ENCODE measurements around the gene PLCG2.
"Not testable (repeated sequence)": the region's sequence is repeated elsewhere in the genome, so short reads cannot be mapped to it uniquely, and the experiment has no call there.

PLCG2 gene

GRCh38 chr16:81945665-81946064, 166.6 kb downstream of the PLCG2 start:
- no peak for DNase-seq

DNA sequence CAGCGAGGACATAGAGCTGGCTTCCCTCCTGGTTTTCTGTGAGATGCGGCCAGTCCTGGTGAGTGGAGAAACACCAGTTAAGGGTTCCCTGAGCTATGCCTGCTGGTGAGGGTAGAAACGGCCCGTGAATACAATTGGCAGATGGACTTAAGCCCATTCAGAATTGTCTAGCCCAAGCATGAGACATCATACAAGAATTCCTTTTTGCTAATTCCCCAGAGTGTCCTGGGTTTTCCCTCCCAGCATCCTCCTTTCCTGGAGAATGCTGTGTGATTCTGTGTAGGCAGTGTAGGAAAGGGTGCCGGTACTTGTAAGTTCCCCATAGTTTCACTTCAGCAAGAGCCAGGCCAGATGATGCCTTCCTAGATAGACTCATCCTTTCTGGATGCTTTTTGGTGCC, 167.1 kb downstream of the PLCG2 start:
- DNase-seq, result no peak

GRCh38 chr16:81951564-81951963, 172.5 kb downstream of the PLCG2 start:
- no peak for DNase-seq

- DNase-seq, result no peak
Measured at GRCh38 chr16:81956213-81956948, 177.3 kb downstream of the PLCG2 start.

GRCh38 chr16:81964808-81965207, 185.7 kb downstream of the PLCG2 start:
- DNase-seq, result no peak

- DNase-seq, result no peak
Measured at GRCh38 chr16:81967358-81967757, 188.3 kb downstream of the PLCG2 start.

DNA sequence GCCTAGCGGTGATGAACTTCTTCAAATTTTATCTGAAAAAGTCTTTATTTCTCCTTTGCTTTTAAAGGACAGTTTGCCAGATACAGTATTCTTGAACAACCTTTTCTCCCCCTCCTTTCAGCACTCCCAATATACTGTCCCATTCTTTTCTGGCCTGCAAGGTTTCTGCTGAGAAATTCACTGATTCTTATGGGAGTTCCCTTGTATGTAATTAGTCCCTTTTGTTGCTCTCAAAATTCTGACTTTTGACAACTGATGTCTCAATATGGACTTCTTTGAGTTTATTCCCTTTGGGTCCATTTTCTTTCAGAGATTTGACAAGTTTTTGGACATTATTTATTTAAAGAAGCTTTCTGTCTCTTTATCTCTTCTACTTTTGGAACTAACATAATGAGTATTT, 192.8 kb downstream of the PLCG2 start:
- no peak for DNase-seq

DNA sequence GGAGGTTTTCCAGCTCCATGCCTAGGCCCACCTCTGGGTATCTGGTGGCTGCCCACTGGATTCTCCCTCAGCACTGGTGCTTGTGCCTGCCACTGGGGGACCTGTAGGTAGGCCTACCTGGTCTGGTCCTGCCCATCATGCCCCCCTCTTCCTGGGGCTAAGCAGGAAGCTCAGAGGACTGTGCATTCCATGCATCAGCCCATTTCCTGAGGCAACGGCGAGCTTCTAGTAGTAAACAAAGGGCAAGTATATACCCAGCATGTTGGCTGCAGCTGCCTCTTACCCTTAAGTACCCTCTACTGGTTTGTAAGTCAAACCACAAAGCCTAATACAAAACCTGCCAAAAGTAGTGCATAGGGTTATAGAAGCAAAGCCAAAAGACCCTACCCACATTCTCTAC, 194.6 kb downstream of the PLCG2 start:
- DNase-seq, result no peak

DNA sequence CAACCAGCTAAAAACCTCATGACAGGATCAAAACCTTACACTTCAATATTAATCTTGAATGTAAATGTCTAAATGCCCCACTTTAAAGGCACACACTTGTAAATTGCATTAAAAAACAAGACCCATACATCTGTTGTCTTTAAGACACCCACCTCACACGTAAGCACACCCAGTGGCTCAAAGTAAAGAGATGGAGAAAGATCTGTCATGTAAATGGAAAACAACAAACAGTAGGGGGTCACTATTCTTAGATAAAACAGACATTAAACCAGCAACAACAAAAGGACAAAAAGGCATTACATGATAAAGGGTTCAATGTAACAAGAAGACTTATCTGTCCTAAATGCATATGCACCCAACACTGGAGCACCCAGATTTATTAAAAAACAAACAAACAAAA, 196.5 kb downstream of the PLCG2 start:
- no peak for DNase-seq

- not testable (repeated sequence) for DNase-seq
Measured at GRCh38 chr16:81977335-81977942, 198.3 kb downstream of the PLCG2 start.

DNA sequence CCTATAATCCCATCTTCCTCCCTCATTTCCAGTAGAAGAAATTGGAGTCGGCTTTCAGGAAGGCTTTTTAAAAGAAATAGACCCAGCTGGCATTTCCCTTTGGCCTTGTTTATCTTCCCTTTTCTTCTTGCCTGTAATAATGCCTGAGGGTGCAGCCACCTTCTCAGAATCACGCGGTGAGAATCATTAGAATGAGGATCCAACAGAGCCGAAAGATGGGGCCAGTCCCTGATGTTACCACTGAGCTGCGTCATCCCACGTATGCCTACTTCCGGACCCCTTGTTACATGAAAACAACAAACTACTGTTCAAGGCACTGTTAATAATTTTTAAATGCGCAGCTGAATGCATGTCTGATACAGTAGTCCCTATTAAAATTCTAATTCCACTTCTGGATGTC, 208.0 kb downstream of the PLCG2 start:
- no peak for DNase-seq

DNA sequence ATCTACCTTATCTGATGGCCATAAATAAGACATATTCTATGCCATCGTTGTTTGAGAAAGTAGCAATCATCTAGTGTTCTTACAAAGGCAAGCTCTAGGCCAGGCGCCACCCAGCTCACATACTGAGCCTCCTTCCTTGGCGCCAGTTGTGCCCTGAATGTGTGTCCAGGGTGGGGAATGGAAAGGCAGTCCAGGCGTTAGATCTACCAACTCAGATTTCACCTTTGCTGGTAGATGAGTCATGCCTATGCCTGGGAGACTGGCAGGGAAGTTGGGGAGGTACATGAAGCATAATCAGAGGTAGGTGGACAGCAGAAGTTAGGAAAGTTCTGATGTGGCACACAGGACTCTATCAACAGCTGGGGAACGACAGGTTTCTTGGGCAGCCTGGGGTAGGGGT, 208.6 kb downstream of the PLCG2 start:
- DNase-seq, result no peak

DNA sequence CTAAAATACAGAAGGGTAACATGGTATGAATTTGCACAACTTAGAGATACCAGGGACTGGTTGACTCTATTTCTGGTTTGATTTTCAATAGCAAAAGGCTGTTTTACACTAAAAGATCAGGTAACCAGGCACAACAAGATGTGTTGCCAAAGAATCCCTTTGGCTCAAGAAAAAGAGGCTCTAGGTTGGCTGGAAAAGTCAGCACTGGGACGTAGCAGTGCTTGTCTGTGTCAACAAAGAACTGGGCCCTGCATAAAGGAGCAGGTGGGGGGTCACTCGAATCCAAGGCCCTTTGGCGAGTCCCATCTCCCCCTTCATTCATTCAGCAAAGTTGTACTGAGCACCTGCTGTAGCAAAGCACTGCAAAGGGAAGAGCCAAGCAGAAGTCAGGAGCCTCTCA, 213.8 kb downstream of the PLCG2 start:
- no peak for DNase-seq

- no peak for DNase-seq
Measured at GRCh38 chr16:81994485-81994884, 215.4 kb downstream of the PLCG2 start.

DNA sequence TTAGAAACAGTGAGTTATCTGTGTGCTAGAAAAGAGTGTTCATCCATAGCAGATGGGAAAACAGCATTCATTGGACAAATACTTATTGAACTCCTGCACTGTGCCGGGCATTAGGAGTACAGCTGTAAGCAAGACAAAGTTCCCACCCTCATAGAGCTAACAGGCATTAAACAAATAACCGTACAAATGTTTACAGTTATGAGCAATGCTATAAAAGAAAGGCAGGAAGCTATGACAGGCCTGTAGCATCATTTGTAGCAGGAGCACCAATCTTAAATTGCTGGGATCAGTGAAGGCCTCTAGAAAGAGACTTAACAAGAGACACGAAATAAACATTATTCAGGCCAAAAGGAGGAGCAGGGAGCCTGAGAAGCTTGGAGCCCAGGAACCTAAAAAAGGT, 216.6 kb downstream of the PLCG2 start:
- DNase-seq, result no peak

DNA sequence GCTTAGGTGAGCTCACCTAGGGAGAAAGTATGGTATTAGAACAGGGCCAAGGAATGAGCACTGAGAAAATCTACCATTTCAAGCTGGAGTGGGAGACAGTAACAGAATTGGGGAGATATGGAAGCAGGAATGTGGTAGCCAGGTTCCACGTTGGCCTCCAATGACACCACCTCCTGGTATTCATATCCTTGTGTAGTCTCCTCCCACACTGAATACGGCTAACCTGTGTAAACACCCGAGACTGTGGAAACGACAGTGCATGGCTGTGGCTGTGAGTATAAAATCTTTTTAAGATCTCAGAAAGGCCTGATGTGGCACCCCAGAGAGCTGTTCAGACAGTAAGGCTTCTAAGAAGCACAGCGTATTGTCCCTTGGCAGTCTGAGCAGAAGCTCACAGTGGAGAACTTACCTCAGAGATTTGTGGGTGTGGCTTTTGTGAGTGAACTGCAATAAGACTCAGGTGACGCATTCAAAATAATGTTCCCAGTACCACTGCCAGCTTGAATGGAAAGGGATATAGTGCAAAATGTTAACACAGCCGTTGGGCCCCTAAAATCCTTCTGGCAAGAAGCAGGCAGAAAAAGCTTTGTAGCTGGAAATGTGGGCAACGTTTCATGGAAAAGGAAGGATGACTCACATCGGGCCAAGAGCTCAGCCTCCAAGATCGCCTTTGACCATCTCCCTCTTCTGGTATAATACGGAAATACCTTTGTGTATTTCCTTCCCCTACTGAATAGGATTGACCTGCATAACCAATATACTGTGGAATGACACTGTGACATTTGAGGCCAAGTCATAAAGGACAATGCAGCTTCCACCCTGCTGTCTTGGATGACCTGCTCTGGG, 217.8 kb downstream of the PLCG2 start:
- DNase-seq, result no peak

DNA sequence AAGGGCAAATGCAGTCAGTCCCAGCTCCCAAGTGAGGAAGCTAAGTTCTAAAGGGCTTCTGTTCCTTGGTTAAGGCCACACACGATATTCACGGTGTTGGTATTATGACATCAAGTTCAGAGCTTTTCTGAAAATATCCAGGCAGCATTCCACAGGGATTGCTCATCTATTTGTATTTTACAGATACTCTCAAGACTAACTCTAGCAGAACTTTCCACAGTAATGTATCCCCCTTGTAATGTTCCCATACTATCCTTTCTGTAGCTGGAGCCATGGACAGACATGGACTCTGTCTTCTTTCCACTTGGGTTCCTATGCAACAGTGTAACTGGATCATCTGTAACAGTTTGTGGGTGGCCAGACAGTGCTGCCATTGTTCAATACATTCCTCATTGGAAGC, 218.6 kb downstream of the PLCG2 start:
- DNase-seq, result no peak

- DNase-seq, result no peak
Measured at GRCh38 chr16:82002831-82003230, 223.7 kb downstream of the PLCG2 start.

- DNase-seq, result no peak
Measured at GRCh38 chr16:82004601-82005000, 225.5 kb downstream of the PLCG2 start.

DNA sequence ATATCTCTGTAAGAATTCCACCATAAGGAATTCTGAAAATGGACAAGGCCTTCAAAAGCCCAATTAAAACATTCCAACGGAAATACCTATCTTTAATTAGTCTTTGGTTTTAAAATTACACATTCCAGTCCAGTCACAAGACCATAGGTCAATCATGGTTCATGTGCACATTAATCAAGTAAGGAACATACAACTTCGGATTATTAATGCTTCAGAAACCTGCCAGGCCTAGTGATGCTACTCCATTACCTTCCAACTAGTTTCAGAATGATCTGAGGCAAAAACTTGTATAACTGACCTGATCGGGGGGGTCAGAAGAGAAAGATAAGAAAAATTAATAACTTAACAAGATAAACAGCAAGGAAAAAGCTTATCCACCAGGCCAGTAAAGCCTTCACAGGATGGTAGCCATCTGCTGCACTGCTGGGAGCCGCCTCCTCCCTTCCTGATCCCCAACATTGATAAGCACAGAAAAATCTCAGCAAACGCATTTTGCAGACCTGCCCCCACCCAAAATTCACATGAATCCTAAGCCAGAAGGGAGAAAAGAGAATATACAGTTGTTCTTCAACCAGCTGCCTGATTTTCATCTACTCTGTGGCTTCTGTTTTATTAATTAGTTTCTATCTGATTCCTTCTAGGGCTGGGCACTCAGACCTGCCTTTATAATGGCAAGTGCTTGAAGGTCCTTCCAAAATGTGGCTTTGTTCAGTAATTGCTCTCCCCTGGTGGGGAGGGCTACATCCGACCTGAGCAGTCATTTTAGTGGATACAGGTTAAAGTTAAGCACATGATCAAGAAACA, 226.1 kb downstream of the PLCG2 start:
- no peak for DNase-seq

DNA sequence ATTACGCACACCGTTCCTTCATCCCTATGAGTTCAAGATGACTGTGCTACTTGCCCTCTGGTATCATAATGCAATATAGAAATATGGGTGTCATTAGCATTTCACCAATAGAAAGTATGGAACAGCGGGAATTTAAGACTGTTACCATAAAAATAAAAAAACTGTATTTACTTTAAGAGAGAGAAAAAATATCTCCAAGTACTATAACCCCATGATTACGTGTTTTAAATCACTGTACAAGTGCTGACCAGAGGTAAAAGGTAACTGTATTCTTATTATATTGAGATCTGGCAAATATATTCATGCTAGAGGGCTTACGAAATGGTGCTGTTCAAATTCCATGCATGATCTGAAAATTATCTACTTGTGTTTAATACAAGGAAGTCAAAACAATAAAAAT, 226.9 kb downstream of the PLCG2 start:
- DNase-seq, result no peak

- no peak for DNase-seq
Measured at GRCh38 chr16:82007189-82007588, 228.1 kb downstream of the PLCG2 start.

GRCh38 chr16:82008957-82009592, 230.0 kb downstream of the PLCG2 start:
- DNase-seq, result no peak

Measured in stimulated activated CD4-positive, alpha-beta T cell treated with anti-CD3 and anti-CD28 coated beads, Interleukin-4, amount 100 ng/mL, for 24 hours (primary cell).